GM12892 (cell line): ENCODE results near the gene CD36.

Experiments used
- POLR2A ChIP-seq: IDR thresholded peaks from 2 replicates; pipeline ENCODE4 v1.6.1; 2011; ENCODE audit warnings: low read depth, low read length, control low read depth
- POLR2AphosphoS5 ChIP-seq: IDR thresholded peaks from 2 replicates; pipeline ENCODE4 v1.6.1; 2011; ENCODE audit warnings: low read depth, low read length, control low read depth
- TAF1 ChIP-seq: IDR thresholded peaks from 2 replicates; pipeline ENCODE4 v1.6.1; 2011; ENCODE audit warnings: low read depth, mild to moderate bottlenecking, control low read depth, low read length, borderline replicate concordance

GRCh38 chr7:80665526-80665925 lies 27.1 kb downstream of the CD36 start:
- TF ChIP-seq POLR2A (no peak), POLR2AphosphoS5 (no peak), TAF1 (no peak)
